ENCODE results near the gene FRMD3. TPM values are rescaled to one million over a fixed set of nuclear protein-coding genes. Genes with fewer than 3 reads are reported as not detected.

FRMD3 gene
- total RNA-seq, 1 experiment from 2014 or later = 0.55 TPM

DNA sequence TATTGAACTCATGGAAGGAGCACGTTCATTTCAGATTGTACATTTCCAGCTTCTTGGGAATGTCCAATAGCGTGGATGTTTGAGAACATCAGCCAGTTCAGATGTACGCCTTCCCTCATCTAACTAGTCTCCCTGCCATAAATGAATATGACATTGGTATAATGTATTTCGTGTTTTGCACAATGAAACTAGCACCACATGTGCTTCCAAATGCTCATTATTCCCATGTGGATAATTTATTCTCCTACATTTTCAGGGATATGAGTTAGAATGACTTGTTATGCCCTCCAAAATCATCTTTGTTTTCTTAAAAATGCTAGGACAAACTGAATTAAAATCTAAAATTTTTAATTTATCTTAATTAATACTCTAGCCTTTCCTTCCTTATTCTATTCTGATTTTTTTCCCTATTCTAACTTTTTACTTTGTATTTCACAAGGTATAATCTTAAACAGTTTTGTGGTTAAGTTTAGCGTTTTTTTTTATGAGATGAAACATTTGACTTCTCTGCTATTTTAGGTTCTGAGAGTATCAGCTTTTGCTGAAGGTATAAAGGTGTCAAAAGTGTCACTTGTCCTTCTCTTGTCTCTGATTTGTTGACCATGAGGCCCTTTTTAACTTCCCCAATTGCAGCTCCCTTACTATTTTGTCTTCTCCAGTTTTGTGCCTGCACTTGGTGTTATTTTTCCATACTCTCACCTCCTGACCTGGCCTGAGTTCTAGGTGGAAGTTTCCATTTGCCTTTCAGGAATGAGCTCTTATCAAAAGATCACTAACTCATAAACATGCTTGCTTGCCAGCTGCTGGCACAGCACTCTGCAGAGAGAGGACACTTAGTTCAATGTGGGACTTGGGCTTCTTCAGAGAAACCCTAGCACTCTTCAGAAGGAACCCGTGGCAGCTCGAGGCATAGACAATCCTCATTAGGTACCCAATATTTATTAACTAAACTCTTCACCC is 106.8 kb downstream of the FRMD3 start:
- Histone ChIP-seq H4K91ac (ENCODE audit: insufficient read length, low read depth, low read length) (no peak overlapping the region), H3K79me2 (ENCODE audit: insufficient read depth, low read length) (no peaks in the 10 kb centered on the region), H2BK12ac (ENCODE audit: insufficient read length, low read depth, low read length) (no peak overlapping the region), H3K14ac (ENCODE audit: insufficient read depth, low read length) (no peak overlapping the region), H3K18ac (ENCODE audit: insufficient read length, low read depth, low read length) (no peak overlapping the region), H2BK120ac (ENCODE audit: low read depth, low read length, poor library complexity, severe bottlenecking) (no peak overlapping the region), H2BK15ac (ENCODE audit: low read depth, low read length) (no peak overlapping the region), H3K23me2 (ENCODE audit: insufficient read length, low read depth, low read length, poor library complexity, severe bottlenecking) (no peaks in the 10 kb centered on the region), H3K9ac (ENCODE audit: extremely low read depth, insufficient read length, low read length) (no peak overlapping the region), H3K4me1 (ENCODE audit: insufficient read depth, low read length) (peaks cover 3% of the 10 kb centered on the region; the same call in 1 of the 2 replicates), H4K8ac (replicated peaks; ENCODE audit: insufficient read length, low read depth, low read length) (no peak overlapping the region), H3K4me2 (ENCODE audit: insufficient read depth, insufficient read length, low read length) (no peak overlapping the region), H4K20me1 (ENCODE audit: control insufficient read depth, insufficient read depth, insufficient read length) (no peaks in the 10 kb centered on the region), H2BK5ac (ENCODE audit: insufficient read length, low read length) (no peak overlapping the region), H3K4ac (ENCODE audit: low read depth, low read length) (no peak overlapping the region), H3K27me3 (ENCODE audit: insufficient read depth, low read length) (no peaks in the 10 kb centered on the region), H3T11ph (ENCODE audit: low read length) (no peak overlapping the region), H2AFZ (ENCODE audit: low read length) (no peak overlapping the region), H2BK20ac (ENCODE audit: low read depth, low read length, poor library complexity, severe bottlenecking) (no peak overlapping the region), H3K9me3 (ENCODE audit: control insufficient read depth, low read depth, low read length) (no peaks in the 10 kb centered on the region), H3K56ac (ENCODE audit: insufficient read length, low read depth, low read length) (no peak overlapping the region), H3K23ac (ENCODE audit: insufficient read length, low read depth, low read length) (no peak overlapping the region), H4K5ac (ENCODE audit: insufficient read length, low read depth, low read length) (no peak overlapping the region), H3K27ac (ENCODE audit: insufficient read length, low read depth, low read length) (no peak overlapping the region), H3K79me1 (ENCODE audit: insufficient read depth, low read depth, low read length, poor library complexity, severe bottlenecking) (no peaks in the 10 kb centered on the region), H2AK5ac (ENCODE audit: insufficient read length, low read length) (no peak overlapping the region)
- Mint-ChIP-seq H3K4me1 (peaks cover 13% of the 10 kb centered on the region in 2 experiments), H3K9me3 (peaks cover 9 to 10% of the 10 kb centered on the region in 2 experiments; a peak in 4 of 5 replicates), H3K27me3 (ENCODE audit: low read depth) (no peaks in the 10 kb centered on the region), H3K36me3 (ENCODE audit: insufficient read depth in 1 of 3, low read depth in 3 of 3) (peaks cover 0 to 12% (median 5%) of the 10 kb centered on the region in 3 experiments; a peak in 4 of 7 replicates), H3K27ac (peak overlapping the region in 2 of 3 experiments; percentile 3 to 97; a peak in 4 of 7 replicates), H3K4me3 (no peak overlapping the region)
- no peak for DNase-seq
- WGBS (ENCODE audit: extremely low coverage, insufficient read length, low lambda C conversion rate) = no CpG with 5 or more reads among the region's 7 CpGs
- TF ChIP-seq, protein P1, sequence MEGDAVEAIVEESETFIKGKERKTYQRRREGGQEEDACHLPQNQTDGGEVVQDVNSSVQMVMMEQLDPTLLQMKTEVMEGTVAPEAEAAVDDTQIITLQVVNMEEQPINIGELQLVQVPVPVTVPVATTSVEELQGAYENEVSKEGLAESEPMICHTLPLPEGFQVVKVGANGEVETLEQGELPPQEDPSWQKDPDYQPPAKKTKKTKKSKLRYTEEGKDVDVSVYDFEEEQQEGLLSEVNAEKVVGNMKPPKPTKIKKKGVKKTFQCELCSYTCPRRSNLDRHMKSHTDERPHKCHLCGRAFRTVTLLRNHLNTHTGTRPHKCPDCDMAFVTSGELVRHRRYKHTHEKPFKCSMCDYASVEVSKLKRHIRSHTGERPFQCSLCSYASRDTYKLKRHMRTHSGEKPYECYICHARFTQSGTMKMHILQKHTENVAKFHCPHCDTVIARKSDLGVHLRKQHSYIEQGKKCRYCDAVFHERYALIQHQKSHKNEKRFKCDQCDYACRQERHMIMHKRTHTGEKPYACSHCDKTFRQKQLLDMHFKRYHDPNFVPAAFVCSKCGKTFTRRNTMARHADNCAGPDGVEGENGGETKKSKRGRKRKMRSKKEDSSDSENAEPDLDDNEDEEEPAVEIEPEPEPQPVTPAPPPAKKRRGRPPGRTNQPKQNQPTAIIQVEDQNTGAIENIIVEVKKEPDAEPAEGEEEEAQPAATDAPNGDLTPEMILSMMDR (conservative IDR thresholded peaks at IDR 0.05) = no peak

Data from H9 (cell line).